GM12878 (cell line): ENCODE results near the gene ADAM23. TPM values are rescaled to one million over a fixed set of nuclear protein-coding genes. Genes with fewer than 3 reads are reported as not detected.

Source experiments
- ATAC-seq: fragments of 200-7000 bp; cut with Tn5 transposase; 3 replicates; pipeline ENCODE4 v1.9.1; 2020; ENCODE audit warnings: mild to moderate bottlenecking, moderate library complexity
- BruUV-seq: library from RNA; stranded (reverse); fragments of 400-500 nt; replicated peaks from 2 replicates; lab custom pipeline; 2021; lab: Mats Ljungman, UMichigan
- CTCF ChIA-PET: fragments of 300-600 bp; sonication (Branson Sonifier 250); formaldehyde crosslinking; extraction: SDS; loops from one replicate; lab custom pipeline; 2021; ENCODE audit warnings: inconsistent platforms; lab: Yijun Ruan, JAX
- POLR2A ChIA-PET: fragments of 350-600 bp; formaldehyde crosslinking; extraction: SDS; loops from one replicate; lab custom pipeline; 2021; ENCODE audit warnings: inconsistent platforms; lab: Charles Lee
- RAD21 ChIA-PET: fragments of 300-600 bp; sonication (Branson Sonifier 250); formaldehyde crosslinking; loops from one replicate; lab custom pipeline; 2023; ENCODE audit warnings: antibody characterized with exemption; ENCODE audit not compliant: unreplicated experiment; lab: Charles Lee
- SMC1A ChIA-PET: fragments of 300-600 bp; sonication (Branson Sonifier 250); formaldehyde crosslinking; loops from one replicate; lab custom pipeline; 2023; ENCODE audit not compliant: unreplicated experiment, uncharacterized antibody; lab: Charles Lee
- DNase-seq: peaks from one replicate; pipeline ENCODE4 v3.0.0-alpha.2; 2011; ENCODE audit warnings: low read depth, low spot score
- FAIRE-seq: peaks from 3 replicates; lab custom pipeline; 2011; peaks lifted over from hg19 to GRCh38; lab: Jason Lieb, UNC
- H2AFZ ChIP-seq: 2 replicates; pipeline ENCODE4 v1.6.0; 2011; ENCODE audit warnings: low read depth, low read length, control low read depth; ENCODE audit not compliant: control insufficient read depth
- H3K27ac ChIP-seq: 2 replicates; pipeline ENCODE4 v1.5.1; 2011; ENCODE audit warnings: control low read depth; ENCODE audit not compliant: control insufficient read depth, insufficient read depth
- H3K27me3 ChIP-seq, 2 experiments: replicated peaks in 1 of 2; 2 replicates each; pipeline versions ENCODE4 v1.6.0 to v1.6.1; 2011; ENCODE audit warnings: low read length in 1 of 2; ENCODE audit not compliant: control insufficient read depth in 2 of 2, insufficient read depth in 2 of 2
- H3K36me3 ChIP-seq, 2 experiments: 2 replicates each; pipeline ENCODE4 v1.5.1; 2011; ENCODE audit warnings: low read length in 1 of 2; ENCODE audit not compliant: control insufficient read depth in 2 of 2, insufficient read depth in 2 of 2
- H3K4me1 ChIP-seq: 2 replicates; pipeline ENCODE4 v1.6.1; 2011; ENCODE audit warnings: mild to moderate bottlenecking, low read length, moderate library complexity, mixed read lengths; ENCODE audit not compliant: control insufficient read depth, insufficient read depth
- H3K4me2 ChIP-seq: 2 replicates; pipeline ENCODE4 v1.6.0; 2011; ENCODE audit warnings: control low read depth; ENCODE audit not compliant: control insufficient read depth, insufficient read depth
- H3K4me3 ChIP-seq: fragments of 200-600 bp; sonication (generic); 2 replicates; pipeline ENCODE4 v1.5.1; 2016
- H3K79me2 ChIP-seq: 2 replicates; pipeline ENCODE4 v1.6.0; 2011; ENCODE audit warnings: low read length; ENCODE audit not compliant: control insufficient read depth, insufficient read depth
- H3K9ac ChIP-seq: 2 replicates; pipeline ENCODE4 v1.8.0; 2011; ENCODE audit warnings: low read length, control low read depth, mixed read lengths; ENCODE audit not compliant: control insufficient read depth, insufficient read depth
- H3K9me3 ChIP-seq: replicated peaks from 3 replicates; pipeline ENCODE4 v1.5.1; 2011; ENCODE audit warnings: mild to moderate bottlenecking, low read length; ENCODE audit not compliant: control insufficient read depth, insufficient read depth
- H4K20me1 ChIP-seq: 2 replicates; pipeline ENCODE4 v1.6.0; 2011; ENCODE audit not compliant: control insufficient read depth, insufficient read depth
- CUX1 ChIP-seq: IDR thresholded peaks from 2 replicates; pipeline ENCODE4 v1.6.1; 2012; ENCODE audit warnings: improper control_type of control experiment, low read depth, low read length; ENCODE audit not compliant: insufficient replicate concordance
- FOS ChIP-seq: IDR thresholded peaks from 3 replicates; pipeline ENCODE4 v1.6.1; 2011; ENCODE audit warnings: borderline replicate concordance; ENCODE audit not compliant: insufficient read length; ENCODE audit errors: extremely low read depth
- NKRF ChIP-seq: fragments of 450-650 bp; conservative IDR thresholded peaks from 2 replicates; pipeline ENCODE4 v1.6.1; 2017; ENCODE audit warnings: mild to moderate bottlenecking, moderate library complexity
- ZNF207 ChIP-seq: fragments of 450-650 bp; IDR thresholded peaks from 2 replicates; pipeline ENCODE4 v1.6.1; 2014; ENCODE audit warnings: antibody characterized with exemption, mild to moderate bottlenecking, borderline replicate concordance
- WGBS: methylation state at CpG from one replicate; pipeline ENCODE4 v1.1.6; 2016; ENCODE audit warnings: low lambda C conversion rate; ENCODE audit not compliant: insufficient replicate concordance, insufficient coverage; ENCODE audit errors: missing lambda C conversion rate; 5-methylcytosine and 5-hydroxymethylcytosine counted together
- in situ Hi-C: fragments of 300-500 bp; cut with MboI; formaldehyde crosslinking; loops from 9 replicates; pipeline ENCODE4 v1.14.3; 2018; ENCODE audit warnings: mixed read lengths
- intact Hi-C: fragments of 100-400 bp; cut with micrococcal nuclease; formaldehyde crosslinking; loops from one replicate; pipeline ENCODE4 v1.14.2; 2022; ENCODE audit not compliant: unreplicated experiment
- polyA plus RNA-seq, 11 experiments: library from polyadenylated mRNA; depleted of rRNA in 4 of 11; unstranded in 6 of 11; stranded (reverse) in 5 of 11; fragments of >200 nt; fragmentation: Nextera tagmentation in 4 of 11; fragmentation: Illumina TruSeq in 1 of 11; extraction: Ambion mirVana in 4 of 11; extraction: Trizol in 1 of 11; gene quantifications; 1 replicate in 1 of 11; 2 replicates in 10 of 11; pipeline versions ENCODE4 v1.2.1 to v1.2.3, GENCODE V29; 2011 to 2016; ENCODE audit warnings: inconsistent platforms in 2 of 11, missing spikeins in 2 of 11, low read depth in 1 of 11
- total RNA-seq, 4 experiments: library from RNA; depleted of rRNA in 3 of 4; stranded (reverse); fragments of >200 nt in 3 of 4; fragmentation: Illumina TruSeq in 1 of 4; extraction: Trizol in 1 of 4; gene quantifications; 2 replicates each; pipeline versions ENCODE4 v1.2.1 to v1.2.3, GENCODE V29; 2013 to 2021

Gene ADAM23
- total and polyA plus RNA-seq, 10 of the 15 experiments (the other 5 are each of a cell fraction or from before 2014, with no cell fraction given) = 5.7 to 41.8 (median 15.6) TPM

GRCh38 chr2:206438196-206438724, 5.1 kb upstream of the ADAM23 start:
- CTCF ChIA-PET = interaction anchor here (1.4 kb wide), 1 partner anchor 171 kb away, joined by 3 read pairs; no protein-coding TSS in a partner anchor
- no peak for ATAC-seq
- POLR2A ChIA-PET = no interaction called here
- Histone ChIP-seq H3K79me2 (no peaks in the 10 kb centered on the region), H3K4me3 (no peak overlapping the region), H3K4me2 (no peak overlapping the region), H2AFZ (no peak overlapping the region), H3K9ac (no peak overlapping the region), H3K9me3 (no peaks in the 10 kb centered on the region), H3K4me1 (peaks cover 7% of the 10 kb centered on the region), H4K20me1 (no peaks in the 10 kb centered on the region), H3K36me3 (no peaks in the 10 kb centered on the region), H3K27me3 (peaks cover 0 to 17% of the 10 kb centered on the region in 2 experiments; a peak in 3 of 4 replicates), H3K27ac (no peak overlapping the region)
- TF ChIP-seq CUX1 (no peak), ZNF207 (no peak), NKRF (no peak), FOS (no peak)
- WGBS = 40% methylated on average over 5 of the region's 5 CpGs
- no TSS peak for BruUV-seq
- in situ Hi-C loops = no loop called here
- DNase-seq = no peak
- RAD21 ChIA-PET = no interaction called here
- intact Hi-C loops = no loop called here
- no peak for FAIRE-seq
- SMC1A ChIA-PET = interaction anchor here (1.2 to 1.9 kb wide), 2 partner anchors 83 to 121 kb away, joined by 4 to 5 read pairs; no protein-coding TSS in a partner anchor
